CD14-positive monocyte (primary cell): ENCODE results near the gene ZNF606. TPM values are rescaled to one million over a fixed set of nuclear protein-coding genes. Genes with fewer than 3 reads are reported as not detected.
A peak's percentile ranks its signal among the peaks of the same experiment; 100 is the strongest.

ENCODE experiments used
- DNase-seq, 3 donors: peaks; one replicate each; pipeline ENCODE4 v3.0.0-alpha.2; 2011 to 2022
- H2AFZ ChIP-seq: 2 replicates; pipeline ENCODE4 v1.6.0; 2012; ENCODE audit warnings: mild to moderate bottlenecking, low read depth, low read length, inconsistent platforms; ENCODE audit not compliant: insufficient read depth, poor library complexity, severe bottlenecking
- H3K27ac ChIP-seq, 2 donors: 1 replicate in 1 of 2; 2 replicates in 1 of 2; pipeline ENCODE4 v1.5.1; 2012 to 2013; ENCODE audit warnings: low read length in 2 of 2, control low read depth in 1 of 2, inconsistent platforms in 1 of 2, low read depth in 1 of 2, mild to moderate bottlenecking in 1 of 2
- H3K27me3 ChIP-seq, 2 donors: one replicate each; pipeline versions ENCODE4 v1.6.0 to v1.6.1; 2011 to 2013; ENCODE audit warnings: low read length in 2 of 2; ENCODE audit not compliant: control insufficient read depth in 2 of 2, insufficient read depth in 2 of 2
- H3K36me3 ChIP-seq, 2 donors: replicated peaks in 1 of 2; 1 replicate in 1 of 2; 2 replicates in 1 of 2; pipeline versions ENCODE4 v1.5.1 to v1.6.1; 2012 to 2013; ENCODE audit warnings: low read length in 2 of 2, control low read depth in 1 of 2, inconsistent platforms in 1 of 2, mild to moderate bottlenecking in 1 of 2; ENCODE audit not compliant: insufficient read depth in 2 of 2, control insufficient read depth in 1 of 2
- H3K4me1 ChIP-seq, 2 donors: 1 replicate in 1 of 2; 2 replicates in 1 of 2; pipeline versions ENCODE4 v1.5.1 to v1.6.1; 2012 to 2013; ENCODE audit warnings: low read length in 2 of 2, control low read depth in 1 of 2, inconsistent platforms in 1 of 2, mild to moderate bottlenecking in 1 of 2, moderate library complexity in 1 of 2; ENCODE audit not compliant: insufficient read depth in 2 of 2, control insufficient read depth in 1 of 2
- H3K4me2 ChIP-seq: replicated peaks from 2 replicates; pipeline ENCODE3; 2012; ENCODE audit warnings: low read length, moderate library complexity, mild to moderate bottlenecking; ENCODE audit not compliant: poor library complexity, severe bottlenecking; ENCODE audit errors: extremely low read depth
- H3K4me3 ChIP-seq, 3 experiments: fragments of 200-600 bp in 1 of 3; sonication (generic) in 1 of 3; replicated peaks in 1 of 3; 1 replicate in 2 of 3; 2 replicates in 1 of 3; pipeline ENCODE4 v1.5.1; 2011 to 2013; ENCODE audit warnings: low read length in 3 of 3, mild to moderate bottlenecking in 3 of 3, control low read depth in 2 of 3, low read depth in 2 of 3, inconsistent platforms in 1 of 3, moderate library complexity in 1 of 3
- H3K79me2 ChIP-seq: 2 replicates; pipeline ENCODE4 v1.6.0; 2012; ENCODE audit warnings: mild to moderate bottlenecking, control low read depth, inconsistent platforms, low read length, moderate library complexity; ENCODE audit not compliant: insufficient read depth
- H3K9ac ChIP-seq: 2 replicates; pipeline ENCODE4 v1.6.0; 2017; ENCODE audit warnings: low read length, mild to moderate bottlenecking; ENCODE audit not compliant: insufficient read depth, poor library complexity, severe bottlenecking
- H3K9me3 ChIP-seq, 2 donors: replicated peaks in 1 of 2; 1 replicate in 1 of 2; 2 replicates in 1 of 2; pipeline versions ENCODE4 v1.5.1 to v1.6.1; 2012 to 2013; ENCODE audit warnings: low read length in 2 of 2, control low read depth in 1 of 2; ENCODE audit not compliant: control insufficient read depth in 1 of 2, insufficient read depth in 1 of 2
- H4K20me1 ChIP-seq: 2 replicates; pipeline ENCODE4 v1.6.0; 2012; ENCODE audit warnings: mild to moderate bottlenecking, low read length, control low read depth, moderate library complexity; ENCODE audit not compliant: insufficient read depth
- H3K27ac Mint-ChIP-seq, 7 donors: one replicate each; pipeline ENCODE4 v1.8.0; 2020; ENCODE audit warnings: mild to moderate bottlenecking in 7 of 7, mixed read lengths in 7 of 7, moderate library complexity in 6 of 7, inconsistent platforms in 2 of 7
- H3K27me3 Mint-ChIP-seq, 3 donors: one replicate each; pipeline ENCODE4 v1.8.0; 2021 to 2022; ENCODE audit warnings: low read depth in 3 of 3, mild to moderate bottlenecking in 3 of 3, mixed read lengths in 3 of 3, moderate library complexity in 3 of 3, inconsistent platforms in 1 of 3
- H3K36me3 Mint-ChIP-seq, 2 donors: one replicate each; pipeline ENCODE4 v1.8.0; 2020; ENCODE audit warnings: mixed read lengths in 2 of 2, inconsistent platforms in 1 of 2, mild to moderate bottlenecking in 1 of 2
- H3K4me1 Mint-ChIP-seq: one replicate; pipeline ENCODE4 v1.8.0; 2020; ENCODE audit warnings: mild to moderate bottlenecking, mixed read lengths
- H3K4me3 Mint-ChIP-seq, 2 donors: one replicate each; pipeline ENCODE4 v1.8.0; 2020; ENCODE audit warnings: mild to moderate bottlenecking in 2 of 2, mixed read lengths in 2 of 2, moderate library complexity in 1 of 2
- H3K9me3 Mint-ChIP-seq, 7 donors: one replicate each; pipeline ENCODE4 v1.8.0; 2020 to 2022; ENCODE audit warnings: mixed read lengths in 7 of 7, mild to moderate bottlenecking in 6 of 7, moderate library complexity in 6 of 7, inconsistent platforms in 2 of 7
- WGBS: methylation state at CpG from one replicate; pipeline ENCODE4 v1.1.5; 2013; ENCODE audit warnings: missing lambda C conversion rate; ENCODE audit not compliant: insufficient coverage; 5-methylcytosine and 5-hydroxymethylcytosine counted together
- intact Hi-C, 2 donors: fragments of 100-400 bp; cut with micrococcal nuclease; formaldehyde crosslinking; loops; one replicate each; pipeline versions ENCODE4 v1.15.0 to v1.15.1; 2023
- polyA plus RNA-seq, 3 donors: library from polyadenylated mRNA; depleted of rRNA in 1 of 3; unstranded in 2 of 3; stranded (reverse) in 1 of 3; fragments of 300-500 nt in 2 of 3; fragments of >200 nt in 1 of 3; fragmentation: Illumina TruSeq in 2 of 3; gene quantifications; 1 replicate in 2 of 3; 2 replicates in 1 of 3; pipeline ENCODE4 v1.2.3, GENCODE V29; 2012 to 2021
- TF ChIP-seq, protein P1 (sequence below): fragments of 200-600 bp; IDR thresholded peaks from one replicate; pipeline ENCODE4 v1.8.0; 2022; ENCODE audit warnings: antibody characterized with exemption, mild to moderate bottlenecking

The ZNF606 gene
- polyA plus RNA-seq, 3 donors: 0.87 to 1.7 (median 1.2) TPM

DNA sequence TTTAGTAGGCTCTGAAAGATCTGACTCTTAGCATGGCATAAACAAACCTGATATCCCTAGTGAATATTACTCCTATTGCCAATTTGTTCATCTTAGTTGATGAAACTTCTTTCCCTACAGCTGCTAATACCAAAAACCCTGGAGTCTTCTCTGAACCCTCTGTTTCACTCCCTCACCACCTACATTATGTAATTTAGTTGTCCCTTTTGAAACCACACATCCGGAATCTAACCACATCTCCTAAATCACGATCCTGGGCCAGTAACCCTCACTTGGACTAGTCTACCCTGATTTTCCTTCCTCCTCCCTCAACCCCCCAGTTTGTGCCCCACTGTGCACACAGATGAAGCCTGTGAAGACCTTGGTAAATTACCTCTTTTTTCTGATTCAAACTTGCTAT, 56.3 kb downstream of the ZNF606 start:
- H3K9me3 ChIP-seq: peaks cover 88 to 91% of the 10 kb centered on the region in 2 donors
- 48% methylated on average over 2 of the region's 2 CpGs for WGBS
- Mint-ChIP-seq H3K4me1 (peaks cover 20% of the 10 kb centered on the region), H3K4me3 (peak overlapping the region; percentile 11 to 22), H3K27ac (no peak overlapping the region), H3K9me3 (peaks cover 64 to 97% (median 93%) of the 10 kb centered on the region in 7 donors), H3K36me3 (peaks cover 43 to 45% of the 10 kb centered on the region in 2 donors), H3K27me3 (peaks cover 0 to 2% (median 0%) of the 10 kb centered on the region in 3 donors)
- TF ChIP-seq, protein P1, sequence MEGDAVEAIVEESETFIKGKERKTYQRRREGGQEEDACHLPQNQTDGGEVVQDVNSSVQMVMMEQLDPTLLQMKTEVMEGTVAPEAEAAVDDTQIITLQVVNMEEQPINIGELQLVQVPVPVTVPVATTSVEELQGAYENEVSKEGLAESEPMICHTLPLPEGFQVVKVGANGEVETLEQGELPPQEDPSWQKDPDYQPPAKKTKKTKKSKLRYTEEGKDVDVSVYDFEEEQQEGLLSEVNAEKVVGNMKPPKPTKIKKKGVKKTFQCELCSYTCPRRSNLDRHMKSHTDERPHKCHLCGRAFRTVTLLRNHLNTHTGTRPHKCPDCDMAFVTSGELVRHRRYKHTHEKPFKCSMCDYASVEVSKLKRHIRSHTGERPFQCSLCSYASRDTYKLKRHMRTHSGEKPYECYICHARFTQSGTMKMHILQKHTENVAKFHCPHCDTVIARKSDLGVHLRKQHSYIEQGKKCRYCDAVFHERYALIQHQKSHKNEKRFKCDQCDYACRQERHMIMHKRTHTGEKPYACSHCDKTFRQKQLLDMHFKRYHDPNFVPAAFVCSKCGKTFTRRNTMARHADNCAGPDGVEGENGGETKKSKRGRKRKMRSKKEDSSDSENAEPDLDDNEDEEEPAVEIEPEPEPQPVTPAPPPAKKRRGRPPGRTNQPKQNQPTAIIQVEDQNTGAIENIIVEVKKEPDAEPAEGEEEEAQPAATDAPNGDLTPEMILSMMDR: no peak
- H3K4me3 ChIP-seq: peak overlapping the region in 1 of 3 experiments; percentile 87
- H3K27ac ChIP-seq: no peak overlapping the region
- H2AFZ ChIP-seq: peak overlapping the region; percentile 89
- peaks cover 5% of the 10 kb centered on the region for H3K79me2 ChIP-seq
- no peak overlapping the region for H3K9ac ChIP-seq
- H3K4me1 ChIP-seq: peaks cover 12 to 19% of the 10 kb centered on the region in 2 donors
- H3K36me3 ChIP-seq: peaks cover 21 to 32% of the 10 kb centered on the region in 2 donors
- H3K4me2 ChIP-seq: peak overlapping the region; percentile 88
- intact Hi-C loops: no loop called here
- H3K27me3 ChIP-seq: no peaks in the 10 kb centered on the region
- no peaks in the 10 kb centered on the region for H4K20me1 ChIP-seq
- no peak for DNase-seq

DNA sequence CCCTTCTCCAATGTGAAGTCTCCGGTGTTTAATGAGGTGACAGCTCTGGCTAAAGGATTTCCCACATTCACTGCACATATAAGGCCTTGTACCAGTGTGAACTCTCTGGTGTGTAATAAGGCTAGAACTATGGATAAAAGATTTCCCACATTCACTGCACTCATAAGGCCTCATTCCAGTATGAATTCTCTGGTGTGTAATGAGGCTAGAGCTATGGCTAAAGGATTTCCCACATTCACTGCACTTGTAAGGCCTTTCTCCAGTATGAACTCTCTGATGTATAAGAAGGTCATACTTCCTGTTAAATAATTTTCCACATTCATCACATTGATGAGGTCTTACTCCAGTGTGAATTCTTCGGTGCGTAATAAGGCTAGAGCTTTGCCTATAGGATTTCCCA, 61.0 kb downstream of the ZNF606 start:
- peaks cover 3 to 4% of the 10 kb centered on the region in 2 donors for H3K4me1 ChIP-seq
- H3K9me3 ChIP-seq: peaks cover 75 to 93% of the 10 kb centered on the region in 2 donors
- peaks cover 73 to 97% (median 94%) of the 10 kb centered on the region in 7 donors for H3K9me3 Mint-ChIP-seq
- no peak overlapping the region for H3K9ac ChIP-seq
- intact Hi-C loops: no loop called here
- H3K4me1 Mint-ChIP-seq: peaks cover 10% of the 10 kb centered on the region
- peaks cover 52 to 75% of the 10 kb centered on the region in 2 donors for H3K36me3 Mint-ChIP-seq
- peaks cover 0 to 2% (median 0%) of the 10 kb centered on the region in 3 donors for H3K27me3 Mint-ChIP-seq
- no peak overlapping the region for H3K4me2 ChIP-seq
- H3K4me3 ChIP-seq: peak overlapping the region in 1 of 3 experiments; percentile 24
- H2AFZ ChIP-seq: no peak overlapping the region
- H3K27ac Mint-ChIP-seq: no peak overlapping the region
- TF ChIP-seq, protein P1: no peak
- no peak for DNase-seq
- peaks cover 22 to 41% of the 10 kb centered on the region in 2 donors for H3K36me3 ChIP-seq
- no peaks in the 10 kb centered on the region for H4K20me1 ChIP-seq
- peaks cover under 1% of the 10 kb centered on the region for H3K79me2 ChIP-seq
- H3K4me3 Mint-ChIP-seq: no peak overlapping the region
- H3K27me3 ChIP-seq: no peaks in the 10 kb centered on the region
- no CpG with 5 or more reads among the region's 3 CpGs for WGBS
- no peak overlapping the region for H3K27ac ChIP-seq
